ENCODE measurements around the gene OR2AG1. TPM values are rescaled to one million over a fixed set of nuclear protein-coding genes. Genes with fewer than 3 reads are reported as not detected.
"Not testable (repeated sequence)": the region's sequence is repeated elsewhere in the genome, so short reads cannot be mapped to it uniquely, and the experiment has no call there.

The OR2AG1 gene
- polyA plus RNA-seq, 5 donors, result 0.03 to 0.05 (median 0.05) TPM

DNA sequence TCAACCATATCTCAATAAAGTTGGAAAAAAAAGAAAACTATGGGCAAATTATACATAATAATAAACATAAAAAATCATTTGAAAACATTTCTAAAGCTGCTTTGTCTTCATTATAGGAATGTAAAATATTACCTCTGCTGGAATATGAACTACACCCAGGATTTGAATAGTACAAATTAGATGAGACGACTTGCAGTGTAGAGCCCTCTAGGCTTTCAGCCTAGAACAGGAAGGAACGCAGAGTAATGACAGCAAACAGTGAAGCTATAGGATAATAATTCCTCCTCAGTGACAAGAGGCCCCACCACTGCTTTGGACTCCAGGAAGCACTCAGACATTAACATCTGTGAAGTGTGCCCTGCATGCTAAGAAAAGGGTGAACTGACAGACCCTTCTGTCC is 7.7 kb downstream of the OR2AG1 start:
- no peak for DNase-seq

DNA sequence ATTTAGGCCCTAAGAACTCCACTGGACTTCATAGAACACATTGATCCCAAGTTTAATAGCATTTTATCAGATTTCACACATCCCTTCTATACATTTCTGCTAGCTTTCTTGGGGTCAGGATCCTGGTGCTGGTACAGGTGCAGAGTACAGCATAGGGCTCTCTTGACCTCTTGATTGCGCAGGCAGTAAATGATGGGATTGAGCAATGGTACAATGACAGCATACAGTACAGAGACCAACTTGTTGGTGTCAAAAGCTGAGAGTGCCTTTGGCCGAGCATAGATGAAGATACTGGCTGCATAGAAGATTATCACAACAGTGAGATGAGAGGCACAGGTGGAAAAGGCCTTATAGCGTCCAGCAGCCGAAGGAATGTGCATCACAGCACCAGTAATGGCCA is 11.8 kb downstream of the OR2AG1 start:
- DNase-seq, result no peak

GRCh38 chr11:6799402-6799801 is 16.6 kb downstream of the OR2AG1 start, which contains the start of gene OR6A2:
Gene OR6A2 (minus strand): TSS chr11:6799689. CDS start chr11:6795708, 3,981 bp downstream.
- DNase-seq, result no peak

- not testable (repeated sequence) for DNase-seq
Measured at GRCh38 chr11:6801075-6801474, 18.3 kb downstream of the OR2AG1 start.

GRCh38 chr11:6812390-6813005 is 29.7 kb downstream of the OR2AG1 start:
- DNase-seq, result peak; percentile 2 to 5

- DNase-seq, result no peak
Measured at GRCh38 chr11:6813656-6814055, 30.8 kb downstream of the OR2AG1 start.

- no peak for DNase-seq
Measured at GRCh38 chr11:6817694-6818093, 34.9 kb downstream of the OR2AG1 start.

DNA sequence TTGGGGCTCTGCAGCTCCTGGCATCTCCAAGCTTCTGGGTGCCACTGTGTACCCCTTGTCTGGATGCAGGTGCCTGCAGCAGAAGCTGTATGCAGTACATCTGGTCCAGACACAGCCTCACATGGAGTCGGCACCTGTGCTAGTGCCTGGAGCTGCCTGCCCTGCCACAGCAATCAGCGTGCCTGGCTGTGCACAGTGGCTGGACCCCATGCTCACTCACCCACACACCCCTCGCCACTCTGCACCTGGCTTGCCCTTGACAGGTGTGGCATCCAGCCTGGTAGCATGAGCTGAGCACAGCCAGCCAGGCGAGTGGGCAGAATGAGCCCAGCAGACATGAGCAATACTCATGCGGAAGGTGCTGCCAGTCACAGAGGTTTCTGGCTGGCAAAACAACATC is 36.1 kb downstream of the OR2AG1 start:
- DNase-seq, result no peak

- DNase-seq, result no peak
Measured at GRCh38 chr11:6824136-6824823, 41.5 kb downstream of the OR2AG1 start.

DNA sequence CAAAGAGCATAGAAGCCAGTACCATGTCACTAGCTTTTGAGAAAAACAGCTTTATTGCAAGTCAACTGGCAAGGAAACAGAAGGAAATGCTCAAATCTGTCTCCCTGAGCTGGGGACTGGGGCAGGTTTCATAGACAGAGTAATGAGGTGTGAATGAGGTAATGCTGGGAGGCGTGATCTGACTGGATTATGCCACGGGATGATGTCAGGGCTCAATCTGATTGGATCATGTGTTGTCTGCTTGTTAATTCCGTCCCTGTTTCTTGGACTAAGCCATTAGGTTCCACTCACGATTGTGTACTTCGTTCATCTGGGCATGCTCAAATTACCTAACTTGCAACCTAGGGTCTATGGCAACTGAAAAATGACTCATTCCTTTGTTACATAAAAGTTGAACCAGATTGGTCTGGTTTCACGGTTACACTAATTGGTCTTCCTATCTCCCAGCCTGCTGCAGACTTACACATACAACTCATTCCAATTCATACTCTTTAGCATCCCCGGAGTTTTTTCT is 42.5 kb downstream of the OR2AG1 start:
- DNase-seq, result no peak

DNA sequence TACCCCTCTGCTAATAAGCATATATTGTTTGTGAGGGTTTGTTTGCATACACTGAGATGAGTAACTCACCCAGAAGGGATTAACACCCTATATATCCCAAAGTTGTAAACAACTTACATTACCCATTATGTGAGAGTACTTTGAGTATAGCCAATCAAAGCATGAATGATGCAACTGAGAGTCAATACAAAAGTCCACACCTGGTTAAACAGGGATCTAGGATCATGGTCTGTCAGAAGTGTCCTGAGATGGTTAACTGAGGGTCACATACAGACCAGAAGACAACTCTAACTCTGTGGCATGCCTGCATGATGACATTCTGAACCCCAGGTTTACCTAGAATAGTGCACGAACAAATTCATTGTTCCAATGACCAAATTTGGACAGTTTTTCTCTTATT is 45.3 kb downstream of the OR2AG1 start:
- no peak for DNase-seq

DNA sequence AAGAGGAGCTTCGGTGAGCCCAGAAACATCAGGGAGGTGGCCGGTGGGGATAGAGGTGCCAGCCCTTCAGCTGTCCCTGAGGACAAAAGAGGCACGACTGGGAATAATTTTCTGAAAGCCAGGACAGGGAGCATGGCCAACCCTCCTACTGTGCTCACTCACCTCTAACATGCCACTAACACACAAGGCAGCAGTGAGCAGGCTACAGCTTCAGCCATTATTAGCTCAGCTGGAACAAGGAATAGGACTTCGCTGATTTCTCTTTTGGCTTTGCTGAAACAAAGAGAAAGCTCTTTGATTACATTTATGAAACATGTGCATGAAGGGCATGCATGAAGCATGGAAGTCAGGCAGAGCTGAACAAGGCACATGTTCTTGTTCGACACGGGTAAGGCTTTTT is 50.5 kb downstream of the OR2AG1 start:
- no peak for DNase-seq

DNA sequence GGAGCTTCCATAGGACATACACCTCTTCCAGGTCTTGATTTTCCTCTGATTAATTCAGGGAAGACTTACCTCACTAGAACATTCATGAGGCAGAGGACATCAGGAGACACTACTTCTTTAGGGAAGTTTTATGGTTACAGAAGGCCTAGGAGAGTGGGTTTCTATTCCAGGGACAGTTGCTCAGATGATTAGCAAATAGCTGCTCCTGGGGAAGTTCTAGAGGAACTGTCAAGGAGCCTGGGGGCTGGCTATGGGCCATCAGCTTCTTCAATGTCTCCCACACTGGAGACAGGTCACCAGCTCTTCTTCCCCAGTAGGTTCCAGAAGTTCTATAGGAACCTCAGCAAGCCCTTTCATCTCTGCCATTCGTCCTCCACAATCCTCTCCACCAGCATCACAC is 51.2 kb downstream of the OR2AG1 start:
- no peak for DNase-seq

Other genes starting within 250 kb of the OR2AG1 start
- 10 to 100 TPM; 20.2 to 24.9 (median 22.1) TPM for gene RRP8, start 179.4 kb upstream of the OR2AG1 start, polyA plus RNA-seq (ENCODE audit: insufficient read depth in 1 of 5, insufficient read length in 5 of 5, low replicate concordance in 1 of 5)
- gene ILK, start 179.2 kb upstream of the OR2AG1 start, polyA plus RNA-seq (ENCODE audit: insufficient read depth in 1 of 5, insufficient read length in 5 of 5, low replicate concordance in 1 of 5), result 100 to 1,000 TPM; 144 to 159 (median 154) TPM
- gene TAF10, start 170.8 kb upstream of the OR2AG1 start, polyA plus RNA-seq (ENCODE audit: insufficient read depth in 1 of 5, insufficient read length in 5 of 5, low replicate concordance in 1 of 5), result 10 to 100 TPM; 53.3 to 74.1 (median 60.9) TPM
- 10 to 100 TPM; 57.7 to 75.5 (median 72.4) TPM for gene TPP1, start 163.6 kb upstream of the OR2AG1 start, polyA plus RNA-seq (ENCODE audit: insufficient read depth in 1 of 5, insufficient read length in 5 of 5, low replicate concordance in 1 of 5)
- gene DCHS1, start 127.2 kb upstream of the OR2AG1 start, polyA plus RNA-seq (ENCODE audit: insufficient read depth in 1 of 5, insufficient read length in 5 of 5, low replicate concordance in 1 of 5), result 10 to 100 TPM; 27.5 to 41.3 (median 35.1) TPM
- 10 to 100 TPM; 50.8 to 70.8 (median 53.7) TPM for gene MRPL17, start 99.7 kb upstream of the OR2AG1 start, polyA plus RNA-seq (ENCODE audit: insufficient read depth in 1 of 5, insufficient read length in 5 of 5, low replicate concordance in 1 of 5)
- gene OR2AG2, start 11.0 kb upstream of the OR2AG1 start, polyA plus RNA-seq (ENCODE audit: insufficient read depth in 1 of 5, insufficient read length in 5 of 5, low replicate concordance in 1 of 5), result under 1 TPM in 1 of 5 donors, not detected in 4; 0.09 TPM
- gene OR6A2, start 16.7 kb downstream of the OR2AG1 start, polyA plus RNA-seq (ENCODE audit: insufficient read depth in 1 of 5, insufficient read length in 5 of 5, low replicate concordance in 1 of 5), result under 1 TPM in 1 of 5 donors, not detected in 4; 0.07 TPM
- gene OR10A5, start 62.7 kb downstream of the OR2AG1 start, polyA plus RNA-seq (ENCODE audit: insufficient read depth in 1 of 5, insufficient read length in 5 of 5, low replicate concordance in 1 of 5), result not detected
- gene OR10A2, start 80.0 kb downstream of the OR2AG1 start, polyA plus RNA-seq (ENCODE audit: insufficient read depth in 1 of 5, insufficient read length in 5 of 5, low replicate concordance in 1 of 5), result under 1 TPM in 1 of 5 donors, not detected in 4; 0.04 TPM
- not detected for gene OR10A4, start 93.6 kb downstream of the OR2AG1 start, polyA plus RNA-seq (ENCODE audit: insufficient read depth in 1 of 5, insufficient read length in 5 of 5, low replicate concordance in 1 of 5)
- not detected for gene OR2D2, start 109.5 kb downstream of the OR2AG1 start, polyA plus RNA-seq (ENCODE audit: insufficient read depth in 1 of 5, insufficient read length in 5 of 5, low replicate concordance in 1 of 5)
- not detected for gene OR2D3, start 138.0 kb downstream of the OR2AG1 start, polyA plus RNA-seq (ENCODE audit: insufficient read depth in 1 of 5, insufficient read length in 5 of 5, low replicate concordance in 1 of 5)
- gene ZNF215, start 143.4 kb downstream of the OR2AG1 start, polyA plus RNA-seq (ENCODE audit: insufficient read depth in 1 of 5, insufficient read length in 5 of 5, low replicate concordance in 1 of 5), result 1 to 10 TPM in 4 of 5 donors, under 1 TPM in 1; 0.77 to 2.4 (median 1.4) TPM
- 10 to 100 TPM in 2 of 5 donors, 1 to 10 TPM in 3; 6.8 to 11.6 (median 9.4) TPM for gene ZNF214, start 237.3 kb downstream of the OR2AG1 start, polyA plus RNA-seq (ENCODE audit: insufficient read depth in 1 of 5, insufficient read length in 5 of 5, low replicate concordance in 1 of 5)
- under 1 TPM; 0.04 to 0.27 (median 0.24) TPM for gene NLRP14, start 237.5 kb downstream of the OR2AG1 start, polyA plus RNA-seq (ENCODE audit: insufficient read depth in 1 of 5, insufficient read length in 5 of 5, low replicate concordance in 1 of 5)